Nephron (organoid): Measurements from ENCODE around the gene VAC14.
A peak's percentile ranks its signal among the peaks of the same experiment; 100 is the strongest.

ENCODE experiments used
- H3K27ac Mint-ChIP-seq, 3 experiments: 2 replicates each; pipeline ENCODE4 v1.8.0; 2020; ENCODE audit warnings: mixed read lengths in 3 of 3, mild to moderate bottlenecking in 2 of 3, moderate library complexity in 1 of 3
- H3K27me3 Mint-ChIP-seq: 2 replicates; pipeline ENCODE4 v1.8.0; 2021; ENCODE audit warnings: low read depth, mild to moderate bottlenecking, moderate library complexity, mixed read lengths
- H3K36me3 Mint-ChIP-seq: 2 replicates; pipeline ENCODE4 v1.8.0; 2020; ENCODE audit warnings: low read depth, mixed read lengths
- H3K4me1 Mint-ChIP-seq: 2 replicates; pipeline ENCODE4 v1.8.0; 2020; ENCODE audit warnings: mixed read lengths
- H3K4me3 Mint-ChIP-seq, 3 experiments: 2 replicates each; pipeline ENCODE4 v1.8.0; 2020; ENCODE audit warnings: mild to moderate bottlenecking in 3 of 3, mixed read lengths in 3 of 3, moderate library complexity in 2 of 3
- H3K9me3 Mint-ChIP-seq: 2 replicates; pipeline ENCODE4 v1.8.0; 2020; ENCODE audit warnings: mixed read lengths
- CTCF ChIP-seq, 3 experiments: fragments of 200-600 bp; sonication (generic); IDR thresholded peaks; one replicate each; pipeline ENCODE4 v1.5.0; 2021; ENCODE audit warnings: antibody characterized with exemption in 3 of 3; ENCODE audit not compliant: unreplicated experiment in 3 of 3

The VAC14 gene

GRCh38 chr16:70678898-70679670 lies 121.9 kb downstream of the VAC14 start:
- H3K27ac Mint-ChIP-seq, result peak overlapping the region in 2 of 3 experiments; percentile 66 to 75
- H3K9me3 Mint-ChIP-seq, result no peaks in the 10 kb centered on the region
- peaks cover 27% of the 10 kb centered on the region for H3K36me3 Mint-ChIP-seq
- H3K4me3 Mint-ChIP-seq, result peak overlapping the region; percentile 29 to 66 (median 37)
- no peaks in the 10 kb centered on the region for H3K27me3 Mint-ChIP-seq
- no peak for TF ChIP-seq CTCF (IDR thresholded peaks at IDR 0.05; ENCODE audit: unreplicated experiment in 3 of 3)
- H3K4me1 Mint-ChIP-seq, result peaks cover 28% of the 10 kb centered on the region

- H3K9me3 Mint-ChIP-seq, result no peaks in the 10 kb centered on the region
- H3K27me3 Mint-ChIP-seq, result no peaks in the 10 kb centered on the region
- H3K27ac Mint-ChIP-seq, result peak overlapping the region in 1 of 3 experiments; percentile 66
- H3K4me3 Mint-ChIP-seq, result peak overlapping the region in 1 of 3 experiments; percentile 66
- H3K4me1 Mint-ChIP-seq, result peaks cover 28% of the 10 kb centered on the region
- peaks cover 35% of the 10 kb centered on the region for H3K36me3 Mint-ChIP-seq
- no peak for TF ChIP-seq CTCF (IDR thresholded peaks at IDR 0.05; ENCODE audit: unreplicated experiment in 3 of 3)
These were observed 122.6 kb downstream of the VAC14 start for GRCh38 chr16:70678121-70678897.

GRCh38 chr16:70677499-70678120 lies 123.3 kb downstream of the VAC14 start:
- no peak overlapping the region for H3K27ac Mint-ChIP-seq
- no peak overlapping the region for H3K4me3 Mint-ChIP-seq
- TF ChIP-seq CTCF (IDR thresholded peaks at IDR 0.05; ENCODE audit: unreplicated experiment in 3 of 3), result no peak
- peaks cover 31% of the 10 kb centered on the region for H3K4me1 Mint-ChIP-seq
- H3K36me3 Mint-ChIP-seq, result peaks cover 39% of the 10 kb centered on the region
- no peaks in the 10 kb centered on the region for H3K27me3 Mint-ChIP-seq
- H3K9me3 Mint-ChIP-seq, result no peaks in the 10 kb centered on the region

GRCh38 chr16:70676675-70677498 lies 124.1 kb downstream of the VAC14 start:
- Mint-ChIP-seq H3K27me3 (no peaks in the 10 kb centered on the region), H3K9me3 (no peaks in the 10 kb centered on the region), H3K27ac (no peak overlapping the region), H3K4me1 (peaks cover 27% of the 10 kb centered on the region), H3K36me3 (peaks cover 45% of the 10 kb centered on the region), H3K4me3 (no peak overlapping the region)
- no peak for TF ChIP-seq CTCF (IDR thresholded peaks at IDR 0.05; ENCODE audit: unreplicated experiment in 3 of 3)

GRCh38 chr16:70675851-70676513 lies 125.0 kb downstream of the VAC14 start:
- Mint-ChIP-seq H3K27ac (no peak overlapping the region), H3K9me3 (no peaks in the 10 kb centered on the region), H3K4me3 (no peak overlapping the region), H3K27me3 (no peaks in the 10 kb centered on the region), H3K36me3 (peaks cover 55% of the 10 kb centered on the region), H3K4me1 (peaks cover 27% of the 10 kb centered on the region)
- no peak for TF ChIP-seq CTCF (IDR thresholded peaks at IDR 0.05; ENCODE audit: unreplicated experiment in 3 of 3)
